ENCODE results near the gene REX1BD.

- TF ChIP-seq MTA3 (IDR thresholded peaks at IDR 0.05; ENCODE audit: borderline replicate concordance, low read length) (no peak), CTCF (IDR thresholded peaks at IDR 0.05 in 2 of 3, conservative IDR thresholded peaks at IDR 0.05 in 1 of 3; ENCODE audit: control insufficient read depth in 2 of 3, extremely low read depth in 1 of 3, insufficient read depth in 1 of 3, low read depth in 3 of 3, low read length in 3 of 3) (no peak)
Observed at GRCh38 chr19:18594824-18595373, 6.3 kb downstream of the REX1BD start.

Data from GM12878 (cell line).